Inflammatory macrophage (primary cell): ENCODE data around the gene RNF187.

Experiments
- DNase-seq, 2 donors: peaks; one replicate each; pipeline ENCODE4 v3.0.0-alpha.2; 2020 to 2022

Gene RNF187

DNA sequence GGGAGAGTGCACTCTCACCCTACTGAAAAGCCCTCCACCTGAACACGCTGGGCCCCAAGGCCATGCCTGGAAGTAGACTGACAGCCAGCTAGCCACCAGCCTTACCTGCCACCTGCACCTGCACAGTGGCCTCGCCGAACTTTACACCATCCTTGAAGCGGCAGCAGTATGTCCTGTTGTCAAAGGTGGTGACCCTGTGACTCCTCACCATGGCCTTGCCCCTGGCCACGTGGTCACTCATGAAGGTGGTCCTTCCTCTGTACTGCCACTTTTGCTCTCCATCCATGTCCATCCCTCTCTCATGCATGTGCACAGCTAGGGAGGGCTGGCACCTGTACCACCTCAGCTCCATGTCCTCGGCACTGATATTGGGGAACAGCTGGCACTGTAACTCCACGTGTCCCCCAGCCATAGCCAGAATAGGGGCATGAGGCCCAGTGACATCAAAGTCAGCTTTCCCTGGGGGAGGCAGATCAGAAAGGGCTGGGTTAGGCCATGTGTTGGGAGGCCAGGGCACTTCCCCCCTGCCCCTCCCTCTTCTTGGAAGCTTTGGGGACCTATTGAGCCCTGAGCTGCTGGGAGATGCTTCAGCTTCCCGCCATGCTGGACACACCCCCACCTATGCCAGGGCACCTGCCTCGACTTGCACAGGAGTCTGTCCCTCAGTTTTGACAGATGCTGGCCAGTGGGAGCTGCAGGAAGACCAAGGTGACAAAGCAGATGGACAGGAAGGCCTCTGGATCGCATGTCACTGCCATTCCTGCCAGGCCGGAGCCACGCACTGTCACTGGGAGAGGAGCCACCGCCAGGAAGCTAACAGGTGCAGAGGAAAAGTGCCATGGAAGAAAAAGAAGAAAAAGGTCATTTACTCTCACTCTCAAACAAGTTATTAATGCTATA is 24.6 kb downstream of the RNF187 start:
- DNase-seq = no peak

DNA sequence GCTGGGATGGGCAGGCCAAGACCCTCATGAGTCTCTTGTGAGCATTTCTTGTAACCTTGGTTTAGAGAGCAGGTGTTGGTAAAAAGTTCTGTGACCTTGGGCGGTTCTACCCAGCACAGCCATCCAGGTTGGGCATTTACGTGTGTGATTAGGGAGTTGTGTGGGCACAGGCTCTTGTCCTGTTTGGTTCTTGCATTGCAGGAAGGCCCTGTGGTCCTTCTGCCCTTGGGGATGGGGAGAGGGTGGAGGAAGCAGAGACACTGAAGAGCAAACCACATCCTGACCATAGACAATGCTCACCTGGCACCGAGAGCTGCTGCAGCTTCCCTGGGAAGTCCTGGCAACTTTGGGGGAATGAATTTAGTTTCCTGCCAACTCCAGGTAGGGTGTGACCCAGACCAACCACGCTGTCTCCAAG is 25.6 kb downstream of the RNF187 start:
- no peak for DNase-seq

GRCh38 chr1:228513236-228513900 is 26.2 kb downstream of the RNF187 start:
- no peak for DNase-seq

GRCh38 chr1:228514421-228514820 is 27.2 kb downstream of the RNF187 start:
- no peak for DNase-seq

- peak; percentile 36 to 40 for DNase-seq
Observed at GRCh38 chr1:228515200-228515834, 28.1 kb downstream of the RNF187 start.

GRCh38 chr1:228517655-228518054 is 30.5 kb downstream of the RNF187 start:
- no peak for DNase-seq

GRCh38 chr1:228527596-228527995 is 40.4 kb downstream of the RNF187 start:
- DNase-seq = no peak

DNA sequence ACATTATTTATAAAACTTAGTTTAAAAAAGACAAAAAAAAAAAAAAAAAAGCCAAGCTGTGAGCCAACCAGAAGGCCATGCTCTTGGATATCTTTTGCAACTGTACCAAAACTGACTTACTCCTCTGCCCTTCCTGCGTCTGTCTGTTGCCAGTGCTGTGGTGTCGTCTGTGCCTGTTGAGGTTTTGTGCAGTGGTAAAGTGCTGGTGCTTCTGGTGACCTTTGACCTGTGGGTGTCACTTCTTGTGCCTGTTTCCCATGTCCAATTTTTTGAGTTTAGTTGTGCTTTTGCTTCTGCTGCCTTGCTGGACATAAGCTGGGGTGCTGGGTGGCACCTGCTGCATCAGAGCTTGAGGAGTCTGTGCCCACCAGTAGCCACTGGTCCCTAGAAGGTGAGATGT is 41.4 kb downstream of the RNF187 start:
- no peak for DNase-seq

GRCh38 chr1:228530086-228530758 is 43.0 kb downstream of the RNF187 start:
- DNase-seq = no peak

DNA sequence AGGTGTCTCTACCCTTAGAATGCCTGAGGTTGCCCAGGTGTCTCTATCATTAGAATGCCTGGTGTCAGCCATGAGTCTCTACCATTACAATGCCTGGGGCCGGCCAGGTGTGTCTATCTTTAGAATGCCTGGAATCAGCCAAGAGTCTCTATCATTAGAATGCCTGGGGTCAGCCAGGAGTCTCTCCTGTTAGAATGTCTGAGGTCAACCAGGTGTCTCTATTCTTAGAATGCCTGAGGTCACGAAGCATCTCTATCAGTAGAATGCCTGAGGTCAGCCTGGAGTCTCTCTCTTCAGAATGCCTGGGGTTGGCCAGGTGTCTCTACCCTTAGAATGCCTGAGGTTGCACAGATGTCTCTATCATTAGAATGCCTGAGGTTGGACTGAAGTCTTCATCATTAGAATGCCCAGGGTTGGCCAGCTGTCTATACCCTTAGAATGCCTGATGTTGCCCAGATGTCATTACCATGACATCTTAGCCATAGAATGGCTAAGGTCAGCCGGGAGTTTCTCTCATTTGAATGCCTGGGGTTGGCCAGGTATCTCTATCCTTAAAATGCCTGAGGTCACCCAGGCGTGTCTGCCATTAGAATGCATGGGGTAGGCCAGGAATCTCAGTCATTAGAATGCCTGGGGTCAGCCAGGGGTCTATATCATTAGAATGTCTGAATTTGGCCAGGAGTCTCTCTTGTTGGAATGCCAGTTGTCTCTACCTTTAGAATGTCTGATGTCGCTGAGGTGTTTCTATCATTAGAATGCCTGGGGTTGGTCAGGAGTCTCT is 44.0 kb downstream of the RNF187 start:
- no peak for DNase-seq

DNA sequence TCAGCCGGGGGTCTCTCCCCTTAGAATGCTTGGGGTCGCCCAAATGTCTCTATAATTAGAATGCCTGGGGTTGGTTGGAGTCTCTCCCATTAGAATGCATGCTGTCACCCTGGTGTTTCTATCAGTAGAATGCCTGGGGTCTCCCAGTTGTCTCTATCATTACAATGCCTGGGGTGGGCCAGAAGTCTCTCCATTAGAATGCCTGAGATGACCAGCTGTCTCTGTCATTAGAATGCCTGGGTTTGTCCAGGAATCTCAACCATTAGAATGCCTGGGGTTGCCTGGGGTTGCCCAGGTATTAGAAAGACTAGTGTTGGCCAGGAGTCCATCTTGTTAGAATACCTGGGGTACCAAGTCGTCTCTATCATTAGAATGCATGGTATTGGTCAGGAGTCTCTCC is 51.6 kb downstream of the RNF187 start:
- no peak for DNase-seq

- no peak for DNase-seq
Observed at GRCh38 chr1:228540161-228540917, 53.2 kb downstream of the RNF187 start.

GRCh38 chr1:228541725-228542124 is 54.5 kb downstream of the RNF187 start:
- DNase-seq = no peak

- no peak for DNase-seq
Observed at GRCh38 chr1:228542376-228542775, 55.2 kb downstream of the RNF187 start.

DNA sequence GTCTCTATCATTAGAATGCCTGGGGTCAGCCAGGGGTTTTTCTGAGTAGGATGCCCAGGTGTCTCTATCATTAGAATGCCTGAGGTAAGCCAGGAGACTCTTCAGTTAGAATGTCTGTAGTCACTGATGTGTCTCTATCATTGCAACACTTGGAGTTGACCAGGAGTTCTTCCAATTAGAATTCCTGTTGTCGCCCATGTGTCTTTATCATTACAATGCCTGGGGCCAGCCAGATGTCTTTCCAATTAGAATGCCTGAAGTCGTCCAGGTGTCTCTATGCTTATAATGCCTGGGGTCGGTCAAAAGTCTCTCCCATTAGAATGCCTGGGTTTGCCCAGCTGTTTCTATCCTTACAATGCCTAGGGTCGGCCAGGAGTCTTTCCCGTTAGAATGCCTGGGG is 55.8 kb downstream of the RNF187 start:
- no peak for DNase-seq

GRCh38 chr1:228543396-228543795 is 56.2 kb downstream of the RNF187 start:
- no peak for DNase-seq

DNA sequence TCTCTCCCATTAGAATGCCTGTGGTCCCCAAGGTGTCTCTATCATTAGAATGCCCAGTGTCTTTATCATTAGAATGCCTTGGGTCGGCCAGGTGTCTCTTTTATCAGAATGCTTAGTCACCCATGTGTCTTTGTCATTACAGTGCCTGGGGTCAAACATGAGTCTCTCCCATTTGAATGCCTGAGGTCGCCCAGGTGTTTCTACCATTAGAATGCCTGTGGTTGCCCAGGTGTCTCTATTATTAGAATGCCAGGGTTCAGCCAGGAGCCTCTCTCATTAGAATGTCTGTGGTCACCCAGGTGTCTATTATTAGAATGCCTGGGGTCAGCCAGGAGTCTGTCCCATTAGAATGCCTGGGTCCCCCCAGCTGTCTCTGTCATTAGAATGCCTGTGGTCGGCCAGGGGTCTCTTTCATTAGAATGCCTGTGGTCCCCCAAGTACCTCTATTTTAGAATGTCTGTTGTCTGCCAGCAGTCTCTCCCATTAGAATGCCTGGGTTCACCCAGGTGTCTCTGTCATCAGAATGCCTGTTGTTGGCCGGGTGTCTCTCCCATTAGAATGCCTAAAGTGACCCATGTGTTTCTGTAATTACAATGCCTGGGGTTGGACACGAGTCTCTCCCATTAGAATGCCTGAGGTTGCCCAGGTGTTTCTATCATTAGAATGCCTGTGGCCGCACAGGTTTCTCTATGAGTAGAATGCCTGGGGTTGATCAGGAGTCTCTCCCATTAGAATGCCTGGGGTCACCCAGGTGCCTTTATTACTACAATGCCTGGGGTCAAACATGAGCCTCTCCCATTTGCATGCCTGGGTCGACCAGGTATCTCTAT is 57.1 kb downstream of the RNF187 start:
- no peak for DNase-seq

GRCh38 chr1:228544921-228545591 is 57.9 kb downstream of the RNF187 start:
- DNase-seq = no peak
